Neural cell (in vitro differentiated cells): ENCODE data around the gene DCBLD1. TPM values are rescaled to one million over a fixed set of nuclear protein-coding genes. Genes with fewer than 3 reads are reported as not detected.

ENCODE experiments used
- H2AFZ ChIP-seq: fragments of 200-600, 300-800 bp; sonication (generic), shearing (Covaris generic); 2 replicates; pipeline ENCODE4 v1.6.0; 2014; ENCODE audit warnings: low read depth, mild to moderate bottlenecking, antibody characterized with exemption, low read length, moderate library complexity
- H3F3A ChIP-seq: fragments of 200-600 bp; shearing (Covaris generic); 2 replicates; pipeline ENCODE4 v1.6.1; 2016; ENCODE audit warnings: mild to moderate bottlenecking, moderate library complexity, mixed read lengths, antibody characterized with exemption, low read length; ENCODE audit not compliant: insufficient read depth, poor library complexity, severe bottlenecking
- H3K27ac ChIP-seq: fragments of 200-600, 300-800 bp; sonication (generic), shearing (Covaris generic); 2 replicates; pipeline ENCODE4 v1.5.1; 2014; ENCODE audit warnings: mild to moderate bottlenecking, low read length, moderate library complexity
- H3K27me3 ChIP-seq: fragments of 300-800, 200-600 bp; sonication (generic), shearing (Covaris generic); 2 replicates; pipeline ENCODE4 v1.6.0; 2014; ENCODE audit warnings: mild to moderate bottlenecking, low read depth, low read length, moderate library complexity; ENCODE audit not compliant: insufficient read depth
- H3K36me3 ChIP-seq: fragments of 300-800, 200-600 bp; sonication (generic), shearing (Covaris generic); 2 replicates; pipeline ENCODE4 v1.5.1; 2014; ENCODE audit warnings: mild to moderate bottlenecking, antibody characterized with exemption, low read length, moderate library complexity; ENCODE audit not compliant: insufficient read depth
- H3K4me2 ChIP-seq: fragments of 300-800, 200-600 bp; sonication (generic), shearing (Covaris generic); 2 replicates; pipeline ENCODE4 v1.6.0; 2014; ENCODE audit warnings: mild to moderate bottlenecking, low read length
- H3K4me3 ChIP-seq: fragments of 300-800, 200-600 bp; sonication (generic), shearing (Covaris generic); 2 replicates; pipeline ENCODE4 v1.5.1; 2014; ENCODE audit warnings: mild to moderate bottlenecking, low read length, moderate library complexity
- H3K79me2 ChIP-seq: fragments of 200-600 bp; shearing (Covaris generic); replicated peaks from 2 replicates; pipeline ENCODE4 v1.6.0; 2014; ENCODE audit warnings: mild to moderate bottlenecking, low read length, moderate library complexity; ENCODE audit not compliant: insufficient read depth
- H3K9ac ChIP-seq: fragments of 300-800, 200-600 bp; sonication (generic), shearing (Covaris generic); 2 replicates; pipeline ENCODE4 v1.6.1; 2016; ENCODE audit warnings: mild to moderate bottlenecking, low read length, mixed read lengths
- H3K9me2 ChIP-seq: fragments of 200-600 bp; shearing (Covaris generic); 2 replicates; pipeline ENCODE4 v1.6.1; 2016; ENCODE audit warnings: mild to moderate bottlenecking, low read length, mixed read lengths; ENCODE audit not compliant: insufficient read depth
- H3K9me3 ChIP-seq: fragments of 200-600, 300-800 bp; sonication (generic), shearing (Covaris generic); 2 replicates; pipeline ENCODE4 v1.6.1; 2016; ENCODE audit warnings: mild to moderate bottlenecking, mixed run types, low read length, moderate library complexity, mixed read lengths
- H4K20me1 ChIP-seq: fragments of 200-600 bp; shearing (Covaris generic); 2 replicates; pipeline ENCODE4 v1.6.1; 2016; ENCODE audit warnings: mild to moderate bottlenecking, mixed run types; ENCODE audit not compliant: insufficient read depth
- EP300 ChIP-seq: fragments of 450-650 bp; conservative IDR thresholded peaks from 2 replicates; pipeline ENCODE4 v1.6.1; 2014; ENCODE audit warnings: antibody characterized with exemption, mild to moderate bottlenecking, moderate library complexity; ENCODE audit not compliant: poor library complexity, severe bottlenecking
- EZH2 ChIP-seq: fragments of 200-600, 300-800 bp; shearing (Covaris generic), sonication (generic); IDR thresholded peaks from 2 replicates; pipeline ENCODE4 v1.6.1; 2014; ENCODE audit warnings: antibody characterized with exemption, low read length, borderline replicate concordance, mild to moderate bottlenecking; ENCODE audit not compliant: insufficient read depth, poor library complexity, severe bottlenecking
- MXI1 ChIP-seq: fragments of 450-650 bp; conservative IDR thresholded peaks from 2 replicates; pipeline ENCODE4 v1.6.1; 2014; ENCODE audit warnings: antibody characterized with exemption, mild to moderate bottlenecking; ENCODE audit not compliant: poor library complexity, severe bottlenecking
- POLR2AphosphoS5 ChIP-seq: IDR thresholded peaks from 2 replicates; pipeline ENCODE4 v1.6.1; 2012
- RAD21 ChIP-seq: fragments of 450-650 bp; conservative IDR thresholded peaks from 2 replicates; pipeline ENCODE4 v1.6.1; 2014; ENCODE audit warnings: antibody characterized with exemption, mild to moderate bottlenecking, moderate library complexity
- SMC3 ChIP-seq: fragments of 450-650 bp; conservative IDR thresholded peaks from 2 replicates; pipeline ENCODE4 v1.6.1; 2014; ENCODE audit warnings: antibody characterized with exemption, mild to moderate bottlenecking, moderate library complexity; ENCODE audit not compliant: poor library complexity
- TAF1 ChIP-seq: IDR thresholded peaks from 2 replicates; pipeline ENCODE4 v1.6.1; 2012; ENCODE audit warnings: low read depth
- polyA plus RNA-seq: library from polyadenylated mRNA; depleted of rRNA; stranded (reverse); fragments of >200 nt; gene quantifications from 2 replicates; pipeline ENCODE4 v1.2.3, GENCODE V29; 2014
- TF ChIP-seq, protein P1 (sequence below): fragments of 450-650 bp; IDR thresholded peaks from 2 replicates; pipeline ENCODE4 v1.5.1; 2014; ENCODE audit warnings: antibody characterized with exemption, mild to moderate bottlenecking, moderate library complexity; ENCODE audit not compliant: poor library complexity, severe bottlenecking
- TF ChIP-seq, protein P2 (sequence below): IDR thresholded peaks from 2 replicates; pipeline ENCODE4 v1.6.1; 2012; ENCODE audit warnings: borderline replicate concordance

DCBLD1 gene
- polyA plus RNA-seq, 1 donor from 2014 or later = 11.4 TPM

GRCh38 chr6:117487821-117488220, 5.3 kb downstream of the DCBLD1 start:
- H3K27me3 ChIP-seq = peaks cover 13% of the 10 kb centered on the region
- H3K4me2 ChIP-seq = no peak overlapping the region
- no peak overlapping the region for H3K9ac ChIP-seq
- H3K36me3 ChIP-seq = no peaks in the 10 kb centered on the region
- H3K27ac ChIP-seq = no peak overlapping the region
- no peak overlapping the region for H3K4me3 ChIP-seq
- H4K20me1 ChIP-seq = no peaks in the 10 kb centered on the region
- no peaks in the 10 kb centered on the region for H3K9me3 ChIP-seq
- no peak overlapping the region for H2AFZ ChIP-seq
- H3K79me2 ChIP-seq = no peaks in the 10 kb centered on the region
- no peaks in the 10 kb centered on the region for H3K9me2 ChIP-seq
- TF ChIP-seq RAD21 = no peak
- no peaks in the 10 kb centered on the region for H3F3A ChIP-seq

- no peaks in the 10 kb centered on the region for H3K9me3 ChIP-seq
- H3F3A ChIP-seq = no peaks in the 10 kb centered on the region
- H3K9me2 ChIP-seq = no peaks in the 10 kb centered on the region
- no peak overlapping the region for H2AFZ ChIP-seq
- peaks cover under 1% of the 10 kb centered on the region for H3K27me3 ChIP-seq
- H3K36me3 ChIP-seq = no peaks in the 10 kb centered on the region
- H3K9ac ChIP-seq = no peak overlapping the region
- TF ChIP-seq SMC3 = no peak
- TF ChIP-seq EP300 = no peak
- no peak for TF ChIP-seq MXI1
- TF ChIP-seq POLR2AphosphoS5 = no peak
- TF ChIP-seq EZH2 = no peak
- no peak for TF ChIP-seq RAD21
- no peak for TF ChIP-seq TAF1
- TF ChIP-seq, protein P1, sequence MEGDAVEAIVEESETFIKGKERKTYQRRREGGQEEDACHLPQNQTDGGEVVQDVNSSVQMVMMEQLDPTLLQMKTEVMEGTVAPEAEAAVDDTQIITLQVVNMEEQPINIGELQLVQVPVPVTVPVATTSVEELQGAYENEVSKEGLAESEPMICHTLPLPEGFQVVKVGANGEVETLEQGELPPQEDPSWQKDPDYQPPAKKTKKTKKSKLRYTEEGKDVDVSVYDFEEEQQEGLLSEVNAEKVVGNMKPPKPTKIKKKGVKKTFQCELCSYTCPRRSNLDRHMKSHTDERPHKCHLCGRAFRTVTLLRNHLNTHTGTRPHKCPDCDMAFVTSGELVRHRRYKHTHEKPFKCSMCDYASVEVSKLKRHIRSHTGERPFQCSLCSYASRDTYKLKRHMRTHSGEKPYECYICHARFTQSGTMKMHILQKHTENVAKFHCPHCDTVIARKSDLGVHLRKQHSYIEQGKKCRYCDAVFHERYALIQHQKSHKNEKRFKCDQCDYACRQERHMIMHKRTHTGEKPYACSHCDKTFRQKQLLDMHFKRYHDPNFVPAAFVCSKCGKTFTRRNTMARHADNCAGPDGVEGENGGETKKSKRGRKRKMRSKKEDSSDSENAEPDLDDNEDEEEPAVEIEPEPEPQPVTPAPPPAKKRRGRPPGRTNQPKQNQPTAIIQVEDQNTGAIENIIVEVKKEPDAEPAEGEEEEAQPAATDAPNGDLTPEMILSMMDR = no peak
- TF ChIP-seq, protein P2, sequence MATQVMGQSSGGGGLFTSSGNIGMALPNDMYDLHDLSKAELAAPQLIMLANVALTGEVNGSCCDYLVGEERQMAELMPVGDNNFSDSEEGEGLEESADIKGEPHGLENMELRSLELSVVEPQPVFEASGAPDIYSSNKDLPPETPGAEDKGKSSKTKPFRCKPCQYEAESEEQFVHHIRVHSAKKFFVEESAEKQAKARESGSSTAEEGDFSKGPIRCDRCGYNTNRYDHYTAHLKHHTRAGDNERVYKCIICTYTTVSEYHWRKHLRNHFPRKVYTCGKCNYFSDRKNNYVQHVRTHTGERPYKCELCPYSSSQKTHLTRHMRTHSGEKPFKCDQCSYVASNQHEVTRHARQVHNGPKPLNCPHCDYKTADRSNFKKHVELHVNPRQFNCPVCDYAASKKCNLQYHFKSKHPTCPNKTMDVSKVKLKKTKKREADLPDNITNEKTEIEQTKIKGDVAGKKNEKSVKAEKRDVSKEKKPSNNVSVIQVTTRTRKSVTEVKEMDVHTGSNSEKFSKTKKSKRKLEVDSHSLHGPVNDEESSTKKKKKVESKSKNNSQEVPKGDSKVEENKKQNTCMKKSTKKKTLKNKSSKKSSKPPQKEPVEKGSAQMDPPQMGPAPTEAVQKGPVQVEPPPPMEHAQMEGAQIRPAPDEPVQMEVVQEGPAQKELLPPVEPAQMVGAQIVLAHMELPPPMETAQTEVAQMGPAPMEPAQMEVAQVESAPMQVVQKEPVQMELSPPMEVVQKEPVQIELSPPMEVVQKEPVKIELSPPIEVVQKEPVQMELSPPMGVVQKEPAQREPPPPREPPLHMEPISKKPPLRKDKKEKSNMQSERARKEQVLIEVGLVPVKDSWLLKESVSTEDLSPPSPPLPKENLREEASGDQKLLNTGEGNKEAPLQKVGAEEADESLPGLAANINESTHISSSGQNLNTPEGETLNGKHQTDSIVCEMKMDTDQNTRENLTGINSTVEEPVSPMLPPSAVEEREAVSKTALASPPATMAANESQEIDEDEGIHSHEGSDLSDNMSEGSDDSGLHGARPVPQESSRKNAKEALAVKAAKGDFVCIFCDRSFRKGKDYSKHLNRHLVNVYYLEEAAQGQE = no peak
- no peak overlapping the region for H3K4me2 ChIP-seq
- no peaks in the 10 kb centered on the region for H3K79me2 ChIP-seq
- H4K20me1 ChIP-seq = no peaks in the 10 kb centered on the region
- H3K4me3 ChIP-seq = no peak overlapping the region
- H3K27ac ChIP-seq = no peak overlapping the region
Observed at GRCh38 chr6:117489003-117489402, 6.5 kb downstream of the DCBLD1 start.

DNA sequence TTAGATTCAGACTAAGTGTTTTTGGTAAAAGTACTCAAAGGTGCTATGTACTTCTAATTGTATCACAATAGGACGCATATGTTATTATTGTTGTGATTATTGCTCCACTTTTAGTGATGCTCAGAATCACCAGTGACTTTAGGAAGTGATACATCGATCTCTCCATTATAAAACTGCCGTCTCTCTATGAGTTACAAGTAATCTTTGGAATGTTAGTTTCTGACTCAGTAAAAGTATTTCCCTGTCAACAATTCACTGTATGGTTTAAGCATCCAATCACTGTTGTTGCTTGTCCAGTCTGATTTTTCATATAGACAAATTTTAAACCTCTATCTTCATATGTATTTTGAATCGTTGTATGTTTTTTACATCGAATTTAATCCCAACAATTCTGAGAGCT, 9.4 kb downstream of the DCBLD1 start:
- no peak overlapping the region for H3K9ac ChIP-seq
- H3F3A ChIP-seq = no peaks in the 10 kb centered on the region
- no peak for TF ChIP-seq MXI1
- TF ChIP-seq POLR2AphosphoS5 = no peak
- no peak for TF ChIP-seq EP300
- TF ChIP-seq TAF1 = no peak
- TF ChIP-seq EZH2 = no peak
- H3K9me3 ChIP-seq = no peaks in the 10 kb centered on the region
- no peak overlapping the region for H3K27ac ChIP-seq
- H3K9me2 ChIP-seq = no peaks in the 10 kb centered on the region
- no peak overlapping the region for H3K4me3 ChIP-seq
- H3K36me3 ChIP-seq = no peaks in the 10 kb centered on the region
- no peaks in the 10 kb centered on the region for H3K27me3 ChIP-seq
- H3K79me2 ChIP-seq = no peaks in the 10 kb centered on the region
- no peaks in the 10 kb centered on the region for H4K20me1 ChIP-seq
- no peak overlapping the region for H3K4me2 ChIP-seq
- H2AFZ ChIP-seq = no peak overlapping the region
